ENCODE measurements around the gene VCX3B. TPM values are rescaled to one million over a fixed set of nuclear protein-coding genes. Genes with fewer than 3 reads are reported as not detected.

The VCX3B gene
- not detected in 5 replicates for total RNA-seq (2022; extraction: Qiagen RNA extraction)

GRCh38 chrX:8464530-8464929 is at the start of gene VCX3B:
Gene VCX3B (plus strand): TSS chrX:8464830. CDS start chrX:8465451, 621 bp downstream.

